Right kidney (tissue), 1 donor: Measurements from ENCODE around the gene PPM1K.

Source experiments
- DNase-seq: peaks from one replicate; pipeline ENCODE4 v3.0.0-alpha.2; 2016

The PPM1K gene

GRCh38 chr4:88217169-88217568 is 67.2 kb downstream of the PPM1K start:
- DNase-seq, result no peak

GRCh38 chr4:88216395-88216794 is 68.0 kb downstream of the PPM1K start:
- DNase-seq, result no peak

- DNase-seq, result no peak
Observed at GRCh38 chr4:88215351-88215750, 69.0 kb downstream of the PPM1K start.

- peak; percentile 11 for DNase-seq
Observed at GRCh38 chr4:88212253-88212561, 72.2 kb downstream of the PPM1K start.

GRCh38 chr4:88211473-88212252 is 72.7 kb downstream of the PPM1K start:
- DNase-seq, result peak; percentile 47

- DNase-seq, result no peak
Observed at GRCh38 chr4:88208156-88208555, 76.2 kb downstream of the PPM1K start.
